NOMO-1 treated with dmso at 0.1 percent for 144 hours (cell line): ENCODE results near the gene RHBDD3.
"Not testable (repeated sequence)": the region's sequence is repeated elsewhere in the genome, so short reads cannot be mapped to it uniquely, and the experiment has no call there.

Source experiments
- DNase-seq: peaks from one replicate; lab custom pipeline; 2025; ENCODE audit not compliant: unreplicated experiment; lab: John Stamatoyannopoulos, UW

RHBDD3 gene

GRCh38 chr22:29219409-29219782, 48.4 kb downstream of the RHBDD3 start:
- not testable (repeated sequence) for DNase-seq

- no peak for DNase-seq
These were observed 48.9 kb downstream of the RHBDD3 start for GRCh38 chr22:29218758-29219408.

DNA sequence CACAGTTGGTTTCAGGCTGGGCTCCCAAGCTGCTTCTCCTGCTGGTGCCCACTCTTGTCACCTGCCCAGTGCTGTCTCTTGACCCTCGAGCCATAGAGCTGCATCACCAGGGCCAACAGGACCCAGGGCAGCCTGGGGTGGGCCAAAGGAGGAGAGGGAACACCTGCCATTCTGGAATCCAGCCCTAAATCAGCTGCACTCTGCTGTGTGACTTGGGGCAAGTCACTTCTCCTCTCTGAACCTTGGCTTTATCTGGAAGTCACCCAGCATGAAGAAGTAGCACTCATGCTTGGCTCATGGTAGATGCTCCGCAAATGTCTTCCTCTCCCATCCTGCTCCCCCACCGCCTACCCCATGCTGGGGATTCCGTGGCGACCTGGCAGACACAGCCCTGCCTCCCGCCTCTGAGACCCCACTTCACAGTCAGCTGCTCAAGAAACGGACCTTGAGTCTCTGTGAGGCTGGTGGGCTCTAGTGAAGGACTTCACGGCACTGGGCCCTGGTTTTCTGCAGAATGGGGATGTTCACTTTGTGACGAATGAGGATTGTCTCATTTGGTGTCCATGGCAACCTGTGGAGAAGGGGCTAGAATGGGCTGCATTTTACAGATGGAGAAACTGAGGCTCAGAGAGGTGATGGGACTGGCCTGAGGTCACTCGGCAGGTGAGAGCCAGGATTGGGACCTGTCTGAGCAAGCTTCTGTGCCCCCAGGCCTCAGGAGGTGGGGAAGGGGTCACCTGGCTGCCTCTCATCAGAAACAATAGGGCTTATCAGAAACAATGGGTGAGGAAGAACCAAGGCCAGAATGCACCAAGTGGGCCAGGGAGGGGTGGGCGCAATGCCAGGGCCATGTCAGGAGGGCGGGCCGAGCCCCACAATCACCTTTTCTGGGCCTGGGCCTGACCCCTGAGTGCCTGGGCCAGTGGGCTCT, 49.7 kb downstream of the RHBDD3 start:
- no peak for DNase-seq

DNA sequence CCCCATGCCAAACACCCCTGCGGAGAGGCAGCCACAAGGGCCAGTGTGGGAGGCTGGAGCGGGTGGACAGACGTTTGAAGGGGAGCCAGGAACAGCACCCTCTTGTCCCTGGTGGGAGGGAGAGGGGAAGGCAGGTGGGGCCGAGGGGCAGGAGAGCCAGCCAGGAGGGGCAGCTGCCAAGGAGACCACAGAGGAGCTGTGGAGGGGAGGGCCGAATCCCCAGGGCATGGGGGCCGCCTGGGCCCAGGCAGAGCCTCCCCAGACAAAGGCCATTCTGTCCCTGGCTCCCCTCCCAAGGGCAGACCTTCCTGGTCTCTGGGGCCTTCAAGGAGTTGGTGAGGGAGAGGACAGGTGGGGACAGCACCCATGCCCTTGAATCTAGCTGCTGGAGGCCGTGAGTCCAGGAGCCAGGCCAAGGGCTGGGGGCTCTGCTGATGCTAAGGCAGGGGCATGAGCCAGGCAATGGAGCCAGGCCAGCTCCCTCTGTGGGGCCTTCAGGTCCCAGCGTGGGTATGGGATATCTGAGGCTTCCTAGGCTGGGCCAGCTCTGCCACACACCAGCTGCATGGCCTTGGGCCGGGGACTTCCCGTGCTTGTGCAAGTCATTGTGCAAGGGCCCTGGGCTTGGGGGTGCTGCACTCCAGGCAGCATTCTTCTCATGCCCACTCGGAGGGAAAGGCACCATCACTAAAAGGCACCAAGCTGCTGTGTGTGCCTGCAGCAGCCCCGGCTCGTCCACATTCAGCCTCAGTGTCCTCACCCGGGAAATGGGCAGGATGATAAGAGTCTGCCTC, 50.7 kb downstream of the RHBDD3 start:
- DNase-seq = no peak

DNA sequence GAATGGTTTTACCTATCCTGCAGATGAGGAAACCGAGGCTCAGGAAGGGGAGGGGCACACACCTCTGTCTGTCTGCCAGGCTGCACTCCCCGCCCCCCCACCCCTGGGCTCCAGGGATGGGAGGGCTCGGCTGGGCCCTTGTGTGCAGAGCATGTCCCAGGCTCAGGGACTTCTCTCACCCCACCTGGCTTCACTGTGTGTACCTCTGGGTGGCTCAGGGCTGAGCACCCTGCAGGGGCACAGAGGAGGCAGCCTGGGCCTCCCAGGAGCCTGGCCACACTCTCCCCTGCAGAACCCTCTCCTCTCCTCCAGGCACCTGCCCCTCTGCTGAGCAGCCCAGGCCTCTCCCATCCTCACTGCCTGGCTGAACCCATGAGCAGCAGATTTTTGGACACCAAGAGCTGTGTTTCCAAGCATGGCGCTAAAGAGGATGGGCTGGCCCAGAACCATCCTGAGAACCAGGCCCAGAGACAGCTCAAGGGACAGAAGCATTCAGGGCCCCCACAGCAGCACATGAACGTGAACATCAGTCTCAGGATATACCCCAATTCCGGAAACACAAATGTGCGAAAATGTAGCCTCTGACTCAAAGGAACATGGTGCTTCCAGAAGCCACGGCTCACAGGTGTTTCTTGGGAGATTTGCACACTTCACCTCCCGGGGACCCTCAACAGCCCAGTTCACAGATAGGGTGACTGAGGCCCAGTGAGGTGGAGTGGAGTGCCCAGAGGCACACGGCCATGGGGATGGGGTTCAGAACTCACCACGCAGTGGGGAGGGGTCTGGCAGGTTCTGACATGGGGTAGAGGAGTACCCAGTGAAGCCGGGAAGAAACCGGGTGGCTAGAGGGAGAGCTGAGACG, 51.5 kb downstream of the RHBDD3 start:
- no peak for DNase-seq

DNA sequence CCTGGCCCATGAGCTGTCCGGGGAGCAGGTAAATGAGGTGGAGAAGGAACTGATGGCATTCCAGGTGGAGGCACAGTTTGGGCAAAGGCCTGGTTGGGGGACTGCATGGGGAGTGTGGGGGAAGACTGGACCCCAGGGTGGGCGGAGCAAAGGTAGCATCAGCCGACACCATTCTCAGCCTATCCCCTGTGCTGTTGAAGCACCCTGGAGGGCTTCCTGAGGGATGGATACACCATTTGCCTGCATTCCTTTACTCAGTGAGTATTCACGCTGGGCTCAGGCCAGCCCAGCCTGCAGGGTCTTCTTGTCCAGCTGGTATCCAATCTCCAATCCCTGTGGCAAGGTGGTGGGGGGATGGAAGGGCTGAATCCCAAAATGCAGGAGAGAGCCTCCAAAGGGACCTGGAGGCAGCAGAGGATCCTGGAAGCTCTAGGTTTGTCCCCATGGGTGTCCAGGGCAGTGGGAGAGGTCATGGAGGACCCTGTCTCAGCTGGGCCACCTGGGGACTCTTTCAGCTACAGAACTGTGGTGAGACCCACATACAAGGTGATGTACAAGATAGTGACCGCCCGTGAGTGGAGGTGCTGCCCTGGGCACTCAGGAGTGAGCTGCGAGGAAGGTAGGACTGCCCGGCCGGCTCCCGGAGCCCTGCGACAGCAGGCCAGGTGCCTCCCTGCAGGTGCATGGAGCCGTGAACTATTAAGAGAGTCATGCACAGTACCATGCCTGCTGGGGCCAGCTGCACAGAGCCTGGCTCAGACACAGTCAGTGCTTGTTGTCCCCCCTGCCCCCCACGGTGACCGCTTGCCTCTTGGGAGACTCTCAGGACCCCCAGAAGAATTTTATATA, 52.5 kb downstream of the RHBDD3 start:
- DNase-seq = no peak

DNA sequence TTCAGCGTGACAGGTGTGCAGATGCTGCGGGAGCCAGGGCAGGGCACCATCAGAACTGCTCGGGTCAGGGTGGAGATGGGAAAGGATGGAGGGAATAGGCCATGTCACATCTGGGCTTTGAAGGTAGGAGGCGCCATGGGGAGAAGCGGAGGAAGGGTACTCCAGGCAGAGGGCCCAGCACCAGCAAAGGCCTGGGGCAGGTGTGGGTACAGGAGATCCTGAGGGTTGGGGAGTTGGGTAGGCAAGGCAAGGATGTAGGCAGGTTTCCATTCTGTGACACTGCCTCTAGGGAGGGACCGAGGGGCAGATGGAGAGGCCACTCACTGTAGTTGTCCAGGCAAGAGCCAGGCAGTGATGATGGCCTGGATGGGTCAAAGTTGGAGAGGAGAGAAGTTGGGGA, 53.5 kb downstream of the RHBDD3 start:
- DNase-seq = no peak

DNA sequence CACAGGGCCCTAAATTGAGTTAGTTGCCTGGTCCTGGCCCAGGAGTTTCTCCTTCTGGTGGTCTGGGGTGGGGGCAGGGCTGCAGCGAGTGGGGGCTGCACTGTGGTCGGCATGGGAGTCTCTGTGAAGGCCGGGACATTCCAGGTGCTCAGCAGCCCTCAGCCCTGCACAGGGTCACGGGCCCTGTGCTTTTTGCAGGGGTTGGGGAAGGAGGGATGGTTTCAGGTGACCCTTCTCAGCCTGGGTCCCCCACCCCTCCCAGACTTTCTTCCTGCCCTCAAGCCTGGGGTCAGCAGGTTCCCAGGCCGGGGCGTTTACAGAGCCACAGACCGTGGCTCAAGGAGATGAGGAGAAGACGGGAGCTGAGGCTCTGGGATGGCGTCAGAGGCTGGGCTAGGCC, 54.3 kb downstream of the RHBDD3 start:
- no peak for DNase-seq

DNA sequence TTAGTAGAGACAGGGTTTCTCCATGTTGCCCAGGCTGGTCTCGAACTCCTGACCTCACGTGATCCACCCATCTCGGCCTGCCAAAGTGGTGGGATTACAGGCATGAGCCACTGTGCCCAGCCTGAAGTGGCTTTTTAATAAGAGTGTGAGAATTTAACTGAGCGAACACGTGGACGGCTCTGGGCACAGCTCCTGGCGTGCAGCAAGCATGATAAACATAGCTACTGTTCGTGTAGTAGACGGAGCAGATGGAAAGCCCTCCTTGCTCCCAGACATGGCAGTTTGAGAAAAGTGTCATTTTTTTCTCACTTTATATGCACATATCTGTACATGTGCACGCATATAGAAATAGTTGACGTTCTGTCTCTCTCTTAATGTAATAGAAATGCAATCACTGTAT, 55.0 kb downstream of the RHBDD3 start:
- DNase-seq = no peak

DNA sequence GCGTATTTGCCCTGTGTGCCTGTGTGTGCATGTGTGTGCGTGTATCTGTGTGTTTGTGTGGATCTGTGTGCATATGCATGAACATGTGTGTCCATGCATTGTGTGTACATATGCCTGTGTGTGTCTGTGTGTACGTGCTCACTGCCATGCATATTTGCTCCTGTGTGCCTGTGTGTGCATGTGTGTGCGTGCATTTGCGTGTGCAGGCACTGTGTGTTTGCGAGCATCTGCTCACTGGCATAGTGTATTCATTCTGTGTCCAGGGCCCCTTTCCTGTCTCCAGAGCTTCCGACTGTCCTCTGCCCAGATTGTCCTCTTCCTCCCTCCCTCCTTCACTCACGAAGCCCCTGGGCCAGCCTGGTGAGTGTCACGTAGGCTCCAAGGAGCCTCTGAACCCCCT, 56.3 kb downstream of the RHBDD3 start:
- DNase-seq = no peak

DNA sequence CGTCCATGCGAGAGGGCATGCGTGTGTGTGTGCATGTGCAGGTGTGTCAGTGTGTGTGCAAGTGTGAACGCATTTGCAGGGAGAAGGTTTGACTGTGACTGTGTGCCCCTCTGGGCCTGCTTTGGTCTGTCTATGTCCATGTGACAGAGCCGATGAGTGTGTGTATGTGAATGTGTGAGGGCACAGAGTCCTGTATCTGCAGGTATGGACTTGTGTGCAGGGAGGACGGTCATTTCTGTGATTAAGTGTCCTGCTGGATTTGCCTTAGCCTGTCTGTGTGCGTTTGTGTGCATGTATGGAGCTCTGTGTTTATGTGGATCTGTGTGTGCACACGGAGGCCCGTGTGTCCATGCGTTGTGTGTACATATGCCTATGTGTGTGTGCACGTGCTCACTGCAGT, 56.7 kb downstream of the RHBDD3 start:
- no peak for DNase-seq
